ENCODE results near the gene PPP2R3B. TPM values are rescaled to one million over a fixed set of nuclear protein-coding genes. Genes with fewer than 3 reads are reported as not detected.

The PPP2R3B gene
- total RNA-seq, 1 donor from 2014 or later, result 15.4 TPM

DNA sequence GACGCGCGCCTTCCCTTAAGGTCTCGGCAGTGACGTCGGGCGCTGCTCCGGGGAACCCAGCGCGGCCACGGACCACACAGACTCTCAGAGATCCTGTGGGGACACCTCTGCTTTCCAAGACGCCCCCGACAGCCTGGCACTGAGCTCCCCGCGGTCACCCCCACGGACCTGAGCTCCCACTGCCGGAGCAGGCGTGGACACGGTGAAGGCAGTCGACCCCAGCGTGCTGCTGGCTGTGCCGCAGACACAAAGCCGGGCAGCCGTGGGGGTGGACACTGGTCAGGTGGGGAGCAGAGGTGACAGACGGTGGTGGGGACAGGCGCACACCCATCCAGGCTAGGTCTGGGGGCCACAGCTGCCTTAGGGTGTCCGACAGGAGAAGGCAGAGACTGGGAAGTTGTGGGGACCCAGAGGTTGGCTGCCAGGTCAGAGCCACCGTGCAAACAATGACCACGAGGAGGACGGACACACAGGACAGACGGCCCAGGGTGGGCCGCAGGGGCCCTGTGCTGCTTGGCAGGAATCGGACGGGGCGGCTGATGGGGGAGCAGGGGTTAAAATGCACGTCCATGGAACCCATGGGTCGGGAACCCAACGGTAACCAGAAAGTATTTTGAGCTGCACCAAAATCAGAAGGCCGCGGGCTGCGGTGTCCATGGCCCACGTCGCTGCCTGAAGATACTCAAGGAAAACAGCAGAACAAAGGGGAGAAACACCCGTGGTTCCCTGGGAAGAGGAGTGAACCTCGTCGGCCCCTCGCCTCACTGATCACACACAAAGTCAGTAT lies 51.5 kb downstream of the PPP2R3B start:
- ChIA-PET CTCF (no interaction called here), POLR2A (no interaction called here)
- no peaks in the 10 kb centered on the region for H3K9me3 Mint-ChIP-seq
- DNase-seq (no peak), ATAC-seq (ENCODE audit: low read depth) (no peak)
- H3K36me3 Mint-ChIP-seq (ENCODE audit: low read depth), result peaks cover 31% of the 10 kb centered on the region
- no peaks in the 10 kb centered on the region for H3K27me3 Mint-ChIP-seq
- no peak overlapping the region for H3K4me3 Mint-ChIP-seq
- H3K4me1 Mint-ChIP-seq, result peaks cover 4% of the 10 kb centered on the region
- TF ChIP-seq, protein P1, sequence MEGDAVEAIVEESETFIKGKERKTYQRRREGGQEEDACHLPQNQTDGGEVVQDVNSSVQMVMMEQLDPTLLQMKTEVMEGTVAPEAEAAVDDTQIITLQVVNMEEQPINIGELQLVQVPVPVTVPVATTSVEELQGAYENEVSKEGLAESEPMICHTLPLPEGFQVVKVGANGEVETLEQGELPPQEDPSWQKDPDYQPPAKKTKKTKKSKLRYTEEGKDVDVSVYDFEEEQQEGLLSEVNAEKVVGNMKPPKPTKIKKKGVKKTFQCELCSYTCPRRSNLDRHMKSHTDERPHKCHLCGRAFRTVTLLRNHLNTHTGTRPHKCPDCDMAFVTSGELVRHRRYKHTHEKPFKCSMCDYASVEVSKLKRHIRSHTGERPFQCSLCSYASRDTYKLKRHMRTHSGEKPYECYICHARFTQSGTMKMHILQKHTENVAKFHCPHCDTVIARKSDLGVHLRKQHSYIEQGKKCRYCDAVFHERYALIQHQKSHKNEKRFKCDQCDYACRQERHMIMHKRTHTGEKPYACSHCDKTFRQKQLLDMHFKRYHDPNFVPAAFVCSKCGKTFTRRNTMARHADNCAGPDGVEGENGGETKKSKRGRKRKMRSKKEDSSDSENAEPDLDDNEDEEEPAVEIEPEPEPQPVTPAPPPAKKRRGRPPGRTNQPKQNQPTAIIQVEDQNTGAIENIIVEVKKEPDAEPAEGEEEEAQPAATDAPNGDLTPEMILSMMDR (IDR thresholded peaks at IDR 0.05), result no peak
- H3K27ac Mint-ChIP-seq, result no peak overlapping the region
- intact Hi-C loops (cut with micrococcal nuclease), result no loop called here

DNA sequence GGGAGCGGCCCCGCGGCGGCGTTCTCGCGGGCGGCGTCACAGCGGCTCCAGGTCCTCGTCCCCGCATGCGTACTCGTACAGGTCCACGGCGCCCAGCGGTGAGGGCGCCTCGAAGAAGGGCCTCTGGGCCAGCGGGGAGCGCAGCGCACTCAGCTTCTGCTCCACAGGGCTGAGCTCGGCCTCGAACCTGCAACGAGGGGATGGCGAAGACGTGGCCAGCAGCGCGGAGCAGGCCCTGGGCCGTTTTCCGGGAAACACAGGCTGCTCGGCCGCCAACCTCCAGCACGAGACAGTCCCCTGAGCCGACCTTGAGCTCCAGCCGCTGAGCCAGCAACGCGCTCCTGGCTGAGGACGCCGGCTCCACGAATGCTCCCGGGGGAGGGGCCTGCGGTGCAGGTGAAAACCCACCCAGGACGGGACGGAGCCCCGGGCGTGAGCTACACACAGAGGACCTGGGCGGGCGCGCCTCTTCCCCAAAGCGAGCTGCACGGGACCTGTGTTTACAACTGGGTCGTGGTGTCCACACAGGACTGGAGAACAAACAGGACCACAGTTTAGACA lies 52.3 kb downstream of the PPP2R3B start:
- Mint-ChIP-seq H3K27me3 (no peaks in the 10 kb centered on the region), H3K4me3 (no peak overlapping the region), H3K4me1 (peaks cover 4% of the 10 kb centered on the region), H3K9me3 (no peaks in the 10 kb centered on the region), H3K27ac (no peak overlapping the region), H3K36me3 (ENCODE audit: low read depth) (peaks cover 31% of the 10 kb centered on the region)
- DNase-seq (no peak), ATAC-seq (ENCODE audit: low read depth) (no peak)
- intact Hi-C loops (cut with micrococcal nuclease), result no loop called here
- ChIA-PET POLR2A (no interaction called here), CTCF (no interaction called here)
- TF ChIP-seq, protein P1 (IDR thresholded peaks at IDR 0.05), result no peak

DNA sequence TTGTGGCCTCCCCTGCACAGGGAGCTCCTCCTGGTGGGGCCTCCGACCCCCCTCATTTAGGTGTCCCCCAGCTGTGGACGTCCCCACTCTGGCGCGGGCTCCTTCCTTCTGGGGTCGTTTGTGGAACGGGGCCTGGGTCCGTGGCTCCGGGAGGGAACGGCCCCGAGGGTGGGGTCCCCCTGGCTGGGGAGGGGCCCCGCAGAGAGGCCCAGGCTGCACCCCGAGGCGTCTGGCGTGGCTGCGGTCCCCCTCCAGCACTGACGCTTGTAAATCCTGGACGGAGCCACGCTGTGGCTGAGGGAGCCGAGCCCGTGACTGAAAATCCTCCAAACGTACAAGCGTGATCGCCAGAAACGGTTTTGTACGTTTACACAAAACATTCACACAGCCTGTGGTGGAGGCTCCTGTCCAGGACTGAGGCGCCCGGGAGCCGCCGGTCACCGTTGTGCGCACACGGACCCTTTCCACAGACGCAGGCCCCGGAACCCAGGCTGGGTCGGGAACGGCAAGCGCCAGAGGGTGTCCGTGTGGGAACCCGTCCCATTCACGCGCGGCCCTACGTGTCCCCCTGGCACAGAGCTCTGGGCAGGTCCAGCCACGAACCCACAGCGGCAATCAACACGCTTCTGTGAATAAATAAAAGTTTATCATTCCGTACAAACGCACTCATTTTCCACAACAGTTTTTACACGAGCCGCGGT lies 52.9 kb downstream of the PPP2R3B start:
- DNase-seq, result no peak
- no peak overlapping the region for H3K27ac Mint-ChIP-seq
- TF ChIP-seq, protein P1 (IDR thresholded peaks at IDR 0.05), result no peak
- ChIA-PET CTCF (no interaction called here), POLR2A (no interaction called here)
- peaks cover 29% of the 10 kb centered on the region for H3K36me3 Mint-ChIP-seq (ENCODE audit: low read depth)
- no peaks in the 10 kb centered on the region for H3K27me3 Mint-ChIP-seq
- H3K4me3 Mint-ChIP-seq, result no peak overlapping the region
- H3K9me3 Mint-ChIP-seq, result no peaks in the 10 kb centered on the region
- intact Hi-C loops (cut with micrococcal nuclease), result no loop called here
- peaks cover 4% of the 10 kb centered on the region for H3K4me1 Mint-ChIP-seq
- no peak for ATAC-seq (ENCODE audit: low read depth)

DNA sequence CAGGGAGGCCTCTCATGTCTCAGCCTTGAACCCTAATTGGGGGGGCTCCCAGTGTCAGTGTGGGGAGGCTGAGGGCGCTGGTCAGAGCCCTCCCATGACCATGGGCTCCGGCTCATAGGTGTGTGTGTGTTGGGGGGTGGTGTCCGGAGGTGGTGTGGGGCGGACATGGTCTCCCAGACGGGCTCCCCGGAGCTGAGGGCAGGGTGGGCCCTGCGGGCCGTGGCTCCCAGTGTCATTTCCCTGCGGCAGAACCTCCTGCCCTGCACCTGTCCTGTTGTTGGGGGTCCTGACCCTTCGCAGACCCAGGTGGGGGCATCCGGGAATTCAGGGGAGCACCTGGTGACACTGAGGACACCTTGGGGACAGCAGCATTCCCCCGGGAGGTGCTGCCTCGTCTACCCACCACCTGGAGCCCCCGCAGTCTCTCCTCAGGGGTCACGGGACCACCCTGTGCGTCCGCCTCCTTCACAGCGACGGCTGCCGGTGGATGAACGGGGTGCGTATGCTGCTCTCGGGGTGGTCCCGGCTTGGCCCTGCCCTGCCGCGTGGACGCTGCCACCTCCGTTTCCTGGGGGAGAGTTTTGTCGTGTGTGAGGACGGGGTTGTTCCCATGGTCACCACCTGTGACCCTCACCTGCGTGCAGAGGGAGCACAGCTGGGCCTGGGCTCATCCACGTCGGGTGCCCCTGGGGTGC lies 53.6 kb downstream of the PPP2R3B start:
- ATAC-seq (ENCODE audit: low read depth) (no peak), DNase-seq (no peak)
- Mint-ChIP-seq H3K36me3 (ENCODE audit: low read depth) (peaks cover 23% of the 10 kb centered on the region), H3K4me3 (no peak overlapping the region), H3K4me1 (peaks cover 4% of the 10 kb centered on the region), H3K27ac (no peak overlapping the region), H3K27me3 (no peaks in the 10 kb centered on the region), H3K9me3 (no peaks in the 10 kb centered on the region)
- ChIA-PET POLR2A (no interaction called here), CTCF (no interaction called here)
- intact Hi-C loops (cut with micrococcal nuclease), result no loop called here
- TF ChIP-seq, protein P1 (IDR thresholded peaks at IDR 0.05), result no peak

DNA sequence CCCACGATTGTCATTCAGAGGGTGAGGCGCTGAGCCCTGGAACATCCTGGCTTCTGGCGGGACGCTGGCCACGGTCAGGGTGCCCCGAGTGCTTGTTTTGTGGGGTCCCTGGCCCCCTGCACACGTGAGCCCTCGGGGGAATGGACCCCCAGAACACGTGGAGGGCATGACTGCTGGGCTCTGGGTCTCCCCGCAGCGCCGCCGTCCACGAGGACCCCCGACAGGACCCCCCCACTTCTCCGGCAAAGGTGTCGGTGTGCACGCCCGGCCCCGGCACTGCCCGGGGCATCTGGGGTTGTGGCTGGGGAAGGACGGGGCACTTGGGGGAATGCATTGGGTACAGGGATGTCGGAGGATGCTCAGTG lies 54.2 kb downstream of the PPP2R3B start:
- DNase-seq (no peak), ATAC-seq (ENCODE audit: low read depth) (no peak)
- H3K27ac Mint-ChIP-seq, result no peak overlapping the region
- H3K4me3 Mint-ChIP-seq, result no peak overlapping the region
- TF ChIP-seq, protein P1 (IDR thresholded peaks at IDR 0.05), result no peak
- no peaks in the 10 kb centered on the region for H3K9me3 Mint-ChIP-seq
- intact Hi-C loops (cut with micrococcal nuclease), result no loop called here
- POLR2A ChIA-PET, result no interaction called here
- H3K4me1 Mint-ChIP-seq, result peaks cover 4% of the 10 kb centered on the region
- CTCF ChIA-PET, result no interaction called here
- peaks cover 17% of the 10 kb centered on the region for H3K36me3 Mint-ChIP-seq (ENCODE audit: low read depth)
- no peaks in the 10 kb centered on the region for H3K27me3 Mint-ChIP-seq

All from activated B cell treated with CpG ODN at 0.5 μM for 24 hours (primary cell).